ENCODE results near the gene ABCC3.

ABCC3 gene

DNA sequence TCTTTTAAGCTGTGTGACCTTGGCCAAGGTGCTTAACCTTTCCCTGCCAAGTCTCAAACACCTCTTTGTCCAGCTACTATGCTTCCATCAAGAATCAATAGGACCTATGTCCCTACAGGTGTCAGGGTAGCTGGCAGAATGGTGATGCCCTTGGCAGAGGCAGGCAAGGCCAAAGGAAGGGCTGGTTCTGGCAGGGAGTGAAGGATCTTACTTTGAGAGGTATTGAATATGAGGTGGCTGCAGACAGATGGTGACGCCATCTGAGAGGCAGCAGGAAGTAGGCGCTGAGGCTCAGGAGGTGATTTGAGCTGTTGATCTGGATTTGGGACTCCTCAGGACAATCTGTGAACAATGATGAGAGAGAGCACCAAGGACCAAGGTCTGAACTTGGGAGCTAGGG is 12.5 kb downstream of the ABCC3 start:
- POLR2A ChIA-PET = no interaction called here
- CTCF ChIA-PET = interaction anchor here (1.2 to 2.4 kb wide), 3 partner anchors 16 to 162 kb away, joined by 3 to 9 read pairs (median 4); no protein-coding TSS in a partner anchor
- DNase-seq (ENCODE audit: extremely low spot score) = no peak
- TF ChIP-seq, protein P1, sequence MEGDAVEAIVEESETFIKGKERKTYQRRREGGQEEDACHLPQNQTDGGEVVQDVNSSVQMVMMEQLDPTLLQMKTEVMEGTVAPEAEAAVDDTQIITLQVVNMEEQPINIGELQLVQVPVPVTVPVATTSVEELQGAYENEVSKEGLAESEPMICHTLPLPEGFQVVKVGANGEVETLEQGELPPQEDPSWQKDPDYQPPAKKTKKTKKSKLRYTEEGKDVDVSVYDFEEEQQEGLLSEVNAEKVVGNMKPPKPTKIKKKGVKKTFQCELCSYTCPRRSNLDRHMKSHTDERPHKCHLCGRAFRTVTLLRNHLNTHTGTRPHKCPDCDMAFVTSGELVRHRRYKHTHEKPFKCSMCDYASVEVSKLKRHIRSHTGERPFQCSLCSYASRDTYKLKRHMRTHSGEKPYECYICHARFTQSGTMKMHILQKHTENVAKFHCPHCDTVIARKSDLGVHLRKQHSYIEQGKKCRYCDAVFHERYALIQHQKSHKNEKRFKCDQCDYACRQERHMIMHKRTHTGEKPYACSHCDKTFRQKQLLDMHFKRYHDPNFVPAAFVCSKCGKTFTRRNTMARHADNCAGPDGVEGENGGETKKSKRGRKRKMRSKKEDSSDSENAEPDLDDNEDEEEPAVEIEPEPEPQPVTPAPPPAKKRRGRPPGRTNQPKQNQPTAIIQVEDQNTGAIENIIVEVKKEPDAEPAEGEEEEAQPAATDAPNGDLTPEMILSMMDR (IDR thresholded peaks at IDR 0.05; ENCODE audit: control extremely low read depth, extremely low read depth, low read depth, missing control alignments) = no peak

DNA sequence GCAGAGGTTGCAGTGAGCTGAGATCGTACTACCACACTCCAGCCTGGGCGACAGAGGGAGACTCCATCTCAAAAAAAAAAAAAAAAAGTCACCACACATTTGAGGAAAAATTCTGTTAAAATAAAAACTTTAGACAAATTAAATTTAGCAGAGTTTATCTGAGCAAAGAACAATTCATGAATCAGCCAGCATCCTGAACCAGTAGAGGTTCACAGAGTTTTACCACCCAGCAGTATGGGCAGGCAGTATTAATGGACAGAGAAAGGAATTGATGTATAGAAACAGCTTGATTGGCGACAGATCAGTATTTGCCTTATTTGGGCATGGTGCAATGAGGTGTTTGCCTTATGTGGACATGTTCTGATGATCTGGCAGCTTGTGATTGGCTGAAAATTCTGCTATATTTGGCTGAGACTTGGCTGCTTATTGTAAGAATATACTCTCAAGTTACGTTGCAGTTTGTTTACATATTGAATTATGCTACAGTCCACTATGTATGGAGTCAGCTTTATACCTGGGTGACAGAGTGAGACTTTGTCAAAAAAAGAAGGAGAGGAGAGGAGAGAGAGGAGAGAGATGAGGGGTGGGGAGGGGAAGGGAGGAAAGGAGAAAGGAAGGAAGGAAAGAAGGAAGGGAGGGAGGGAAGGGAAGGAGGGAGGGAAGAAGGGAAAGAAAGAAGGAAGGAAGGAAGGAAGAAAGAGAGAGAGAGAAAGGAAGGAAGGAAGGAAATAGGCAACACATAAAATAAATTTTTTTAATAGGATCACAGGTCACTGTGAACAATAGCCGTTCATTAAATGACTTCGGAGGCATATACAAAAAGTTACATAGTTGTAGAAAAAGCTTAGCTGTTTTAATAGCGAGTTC is 14.6 kb downstream of the ABCC3 start:
- ChIA-PET CTCF (interaction anchor here (1.6 to 2.4 kb wide), 2 partner anchors 18 to 168 kb away, joined by 3 to 9 read pairs; no protein-coding TSS in a partner anchor), POLR2A (no interaction called here)
- TF ChIP-seq, protein P1 (IDR thresholded peaks at IDR 0.05; ENCODE audit: control extremely low read depth, extremely low read depth, low read depth, missing control alignments) = no peak
- DNase-seq (ENCODE audit: extremely low spot score) = no peak

DNA sequence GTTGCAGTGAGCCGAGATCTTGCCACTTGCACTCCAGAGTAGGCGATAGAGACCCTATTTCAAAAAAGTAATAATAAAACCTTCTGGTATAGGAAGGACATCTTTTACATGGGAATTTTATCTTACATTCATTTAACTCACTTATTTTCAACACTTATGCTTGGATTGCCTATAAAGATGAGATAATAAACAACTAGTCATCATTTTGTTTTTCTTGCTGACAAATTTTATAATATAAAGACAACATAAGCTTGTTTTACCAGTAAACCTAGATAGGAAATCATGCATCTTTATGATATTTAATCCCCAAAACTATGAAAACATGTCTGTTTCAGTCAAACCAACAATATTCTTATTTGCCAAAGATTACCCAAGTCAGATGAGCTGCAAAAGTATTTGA is 17.0 kb downstream of the ABCC3 start:
- CTCF ChIA-PET = interaction anchor here (0.9 to 1.5 kb wide), 6 partner anchors 17 to 43 kb away, joined by 3 to 4 read pairs (median 4); no protein-coding TSS in a partner anchor
- POLR2A ChIA-PET = no interaction called here
- TF ChIP-seq, protein P1 (IDR thresholded peaks at IDR 0.05; ENCODE audit: control extremely low read depth, extremely low read depth, low read depth, missing control alignments) = no peak
- DNase-seq (ENCODE audit: extremely low spot score) = no peak

DNA sequence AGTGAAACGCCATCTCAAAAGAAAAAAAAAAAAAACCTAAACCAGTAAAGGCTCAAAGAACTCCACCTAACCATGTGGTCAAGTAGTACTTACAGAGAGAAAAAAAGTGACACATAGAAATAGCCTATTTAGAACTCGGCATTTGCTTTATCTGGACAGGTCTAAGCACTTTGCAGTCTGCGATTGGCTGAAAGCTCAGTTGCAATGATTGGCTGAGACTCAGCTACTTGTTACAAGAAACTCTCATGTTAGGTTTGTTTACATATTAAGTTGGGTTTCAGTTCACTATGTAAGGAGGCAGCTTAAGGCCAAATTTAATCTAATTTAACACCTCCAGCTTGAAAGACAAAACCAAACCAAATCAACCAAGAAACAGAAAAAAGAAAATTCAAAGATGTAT is 19.1 kb downstream of the ABCC3 start:
- DNase-seq (ENCODE audit: extremely low spot score) = no peak
- TF ChIP-seq, protein P1 (IDR thresholded peaks at IDR 0.05; ENCODE audit: control extremely low read depth, extremely low read depth, low read depth, missing control alignments) = no peak
- CTCF ChIA-PET = interaction anchor here (1.0 to 1.5 kb wide), 3 partner anchors 9 to 26 kb away, joined by 3 to 4 read pairs (median 4); no protein-coding TSS in a partner anchor
- POLR2A ChIA-PET = no interaction called here

DNA sequence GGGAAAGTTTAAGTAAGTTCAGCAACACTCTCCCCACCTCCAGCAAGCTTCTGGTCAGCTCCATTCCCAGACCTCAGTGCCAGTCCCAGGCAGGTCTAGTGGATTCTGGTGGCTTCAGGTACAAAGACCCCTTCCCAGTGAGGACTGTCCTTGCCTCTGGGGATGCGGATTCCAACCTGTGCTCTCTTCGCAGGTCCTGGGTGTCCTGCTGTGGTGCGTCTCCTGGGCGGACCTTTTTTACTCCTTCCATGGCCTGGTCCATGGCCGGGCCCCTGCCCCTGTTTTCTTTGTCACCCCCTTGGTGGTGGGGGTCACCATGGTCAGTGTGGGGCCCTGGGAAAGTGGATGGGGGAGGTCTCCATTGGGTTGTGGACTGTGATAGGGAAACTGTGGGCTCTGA is 21.8 kb downstream of the ABCC3 start:
- DNase-seq (ENCODE audit: extremely low spot score) = no peak
- CTCF ChIA-PET = interaction anchor here (0.9 kb wide), 1 partner anchor 10 kb away, joined by 3 read pairs; no protein-coding TSS in a partner anchor
- POLR2A ChIA-PET = no interaction called here
- TF ChIP-seq, protein P1 (IDR thresholded peaks at IDR 0.05; ENCODE audit: control extremely low read depth, extremely low read depth, low read depth, missing control alignments) = no peak

DNA sequence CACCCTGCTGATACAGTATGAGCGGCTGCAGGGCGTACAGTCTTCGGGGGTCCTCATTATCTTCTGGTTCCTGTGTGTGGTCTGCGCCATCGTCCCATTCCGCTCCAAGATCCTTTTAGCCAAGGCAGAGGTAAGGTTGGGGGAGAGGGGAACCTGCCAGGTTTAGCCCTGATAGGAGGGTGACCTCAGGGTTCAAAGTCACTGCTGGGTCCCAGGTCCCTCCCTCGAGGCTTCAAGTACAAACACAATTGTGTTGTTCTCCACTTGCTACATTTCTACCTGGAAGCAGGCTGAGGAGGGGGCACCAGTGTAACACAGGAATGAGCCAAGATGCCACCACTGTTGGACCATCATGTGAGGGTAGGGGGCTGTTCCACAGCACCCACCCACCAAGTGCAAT is 22.4 kb downstream of the ABCC3 start:
- TF ChIP-seq, protein P1 (IDR thresholded peaks at IDR 0.05; ENCODE audit: control extremely low read depth, extremely low read depth, low read depth, missing control alignments) = no peak
- ChIA-PET POLR2A (no interaction called here), CTCF (no interaction called here)
- no peak for DNase-seq (ENCODE audit: extremely low spot score)

Measured in GM10248 (cell line).